IgD-negative memory B cell (primary cell): ENCODE results near the gene ESF1. TPM values are rescaled to one million over a fixed set of nuclear protein-coding genes. Genes with fewer than 3 reads are reported as not detected.

Source experiments
- polyA plus RNA-seq: library from polyadenylated mRNA; unstranded; fragments of 300-500 nt; fragmentation: Illumina TruSeq; gene quantifications from one replicate; pipeline ENCODE4 v1.2.3, GENCODE V29; 2021

ESF1 gene
- polyA plus RNA-seq, 1 donor from 2014 or later = 8.0 TPM

Other genes starting within 250 kb of the ESF1 start
- gene TASP1, start 146.0 kb downstream of the ESF1 start, polyA plus RNA-seq = 11.4 TPM
- gene NDUFAF5, start 109 bp upstream of the ESF1 start, polyA plus RNA-seq = 9.1 TPM
- gene SEL1L2, start 205.7 kb upstream of the ESF1 start, polyA plus RNA-seq = not detected
- 1.3 TPM for gene MACROD2, start 210.6 kb upstream of the ESF1 start, polyA plus RNA-seq